Measurements from ENCODE around the gene ITGB3.

Gene ITGB3

DNA sequence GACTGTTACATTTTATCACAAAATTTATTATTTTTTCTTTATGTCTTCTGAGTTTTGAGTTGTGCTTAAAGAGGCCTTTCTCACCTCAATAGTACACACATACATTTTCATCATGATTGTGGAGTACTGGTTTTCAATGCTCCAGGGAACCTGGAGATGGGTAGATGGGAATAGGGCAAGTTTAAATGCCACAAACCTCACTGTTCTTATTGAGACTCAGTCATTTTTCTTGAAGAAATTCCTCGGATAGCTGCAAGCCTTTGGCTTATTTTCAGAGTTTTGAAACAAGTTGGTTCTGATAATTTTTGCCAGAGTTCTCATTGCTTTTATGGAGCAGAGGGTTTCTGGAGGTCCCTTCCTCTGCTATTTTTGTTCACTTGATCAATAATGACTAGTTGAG is 105.0 kb downstream of the ITGB3 start:
- no peak for DNase-seq
